NCI-H2081 (cell line): Measurements from ENCODE around the gene UQCRFS1.
A peak's percentile ranks its signal among the peaks of the same experiment; 100 is the strongest.
"Not testable (repeated sequence)": the region's sequence is repeated elsewhere in the genome, so short reads cannot be mapped to it uniquely, and the experiment has no call there.

ENCODE experiments used
- DNase-seq, 2 experiments: peaks; one replicate each; lab custom pipeline; 2025; lab: John Stamatoyannopoulos, UW

UQCRFS1 gene

DNA sequence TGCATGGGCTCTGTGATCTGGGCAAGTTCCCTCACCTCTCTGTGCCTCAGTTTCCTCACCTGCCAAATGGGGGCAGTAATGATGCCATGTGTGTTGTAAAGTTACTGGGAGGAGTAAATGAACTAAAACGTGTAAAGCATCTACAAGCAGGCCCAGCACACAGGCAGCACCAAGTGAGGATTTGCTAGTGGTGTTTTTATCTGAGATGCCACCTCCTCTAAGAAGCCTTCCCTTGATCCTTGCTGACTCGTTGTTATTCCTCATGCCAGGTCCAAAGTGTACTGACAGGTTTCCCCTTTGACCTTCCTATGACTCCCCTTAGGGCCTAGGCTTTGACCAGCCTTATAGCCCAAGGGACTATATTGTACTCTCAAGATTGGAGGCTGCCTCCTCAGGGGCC, 1.5 kb upstream of the UQCRFS1 start:
- DNase-seq, result no peak

DNA sequence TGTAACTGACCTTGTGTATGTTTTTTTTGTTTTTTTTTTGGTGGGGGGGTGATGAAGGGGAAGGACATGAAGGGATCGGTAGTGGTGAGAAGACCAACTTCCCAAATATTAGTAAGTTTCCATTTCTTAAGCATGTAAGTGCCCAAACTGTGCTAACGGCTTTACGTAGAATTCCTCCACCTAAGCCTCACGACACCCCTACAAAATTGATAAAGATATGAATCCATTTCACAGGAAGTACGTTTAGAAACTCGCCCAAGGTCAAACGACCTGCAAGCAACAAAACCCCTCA, 649 bp downstream of the UQCRFS1 start:
- DNase-seq, result no peak

DNA sequence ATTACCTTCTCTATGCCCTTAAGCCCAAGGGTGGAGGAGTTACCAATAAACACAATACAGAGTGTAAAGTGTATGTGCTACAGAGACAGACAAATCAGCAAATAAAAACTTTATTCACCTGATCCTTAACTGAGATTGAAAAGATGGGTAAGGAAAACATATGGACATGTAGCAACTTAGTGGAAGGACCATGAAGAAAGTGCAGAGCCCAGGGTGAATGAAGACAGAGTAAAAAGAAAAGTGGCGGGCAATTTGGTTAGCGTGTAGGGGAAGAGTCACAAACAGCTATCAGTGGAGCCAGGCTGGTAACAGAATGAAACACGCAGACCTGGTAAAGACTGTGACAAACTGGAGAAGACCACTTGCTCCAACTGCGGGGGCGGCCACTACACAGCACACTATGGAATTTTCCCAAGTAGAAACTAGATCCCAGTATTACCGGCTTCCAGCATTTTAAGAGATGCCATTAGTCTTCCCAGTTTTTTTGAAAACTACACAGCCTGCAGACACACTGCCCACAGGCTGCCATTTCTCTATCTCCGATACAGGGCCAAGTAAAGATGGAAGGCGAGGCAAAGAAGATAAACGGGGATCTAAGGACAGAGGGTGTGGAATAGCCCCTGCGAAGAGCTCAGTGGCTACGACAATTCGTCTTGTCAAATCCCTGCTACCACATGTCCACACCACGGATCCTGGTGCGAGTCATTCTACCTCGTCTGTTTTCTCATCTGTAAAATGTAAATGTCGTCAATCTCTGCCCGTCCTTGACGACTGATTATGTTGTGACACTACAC, 1.2 kb downstream of the UQCRFS1 start:
- peak in 1 of 2 experiments; percentile 9 for DNase-seq

DNA sequence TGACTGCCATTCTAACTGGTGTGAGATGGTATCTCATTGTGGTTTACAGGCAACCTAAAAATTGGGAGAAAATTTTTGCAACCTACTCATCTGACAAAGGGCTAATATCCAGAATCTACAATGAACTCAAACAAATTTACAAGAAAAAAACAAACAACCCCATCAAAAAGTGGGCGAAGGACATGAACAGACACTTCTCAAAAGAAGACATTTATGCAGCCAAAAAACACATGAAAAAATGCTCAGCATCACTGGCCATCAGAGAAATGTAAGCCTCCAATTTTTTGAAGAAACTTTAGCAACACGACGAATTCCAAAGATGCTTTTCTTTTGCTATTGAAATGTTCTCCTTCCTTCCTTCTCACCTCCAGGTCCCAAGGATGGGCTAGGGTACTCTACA, 1.9 kb downstream of the UQCRFS1 start:
- DNase-seq, result not testable (repeated sequence)

DNA sequence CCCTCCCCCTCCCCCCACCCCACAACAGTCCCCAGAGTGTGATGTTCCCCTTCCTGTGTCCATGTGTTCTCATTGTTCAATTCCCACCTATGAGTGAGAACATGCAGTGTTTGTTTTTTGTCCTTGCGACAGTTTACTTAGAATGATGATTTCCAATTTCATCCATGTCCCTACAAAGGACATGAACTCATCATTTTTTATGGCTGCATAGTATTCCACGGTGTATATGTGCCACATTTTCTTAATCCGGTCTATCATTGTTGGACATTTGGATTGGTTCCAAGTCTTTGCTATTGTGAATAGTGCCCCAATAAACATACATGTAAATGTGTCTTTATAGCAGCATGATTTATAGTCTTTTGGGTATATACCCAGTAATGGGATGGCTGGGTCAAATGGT, 2.4 kb downstream of the UQCRFS1 start:
- DNase-seq, result not testable (repeated sequence)

DNA sequence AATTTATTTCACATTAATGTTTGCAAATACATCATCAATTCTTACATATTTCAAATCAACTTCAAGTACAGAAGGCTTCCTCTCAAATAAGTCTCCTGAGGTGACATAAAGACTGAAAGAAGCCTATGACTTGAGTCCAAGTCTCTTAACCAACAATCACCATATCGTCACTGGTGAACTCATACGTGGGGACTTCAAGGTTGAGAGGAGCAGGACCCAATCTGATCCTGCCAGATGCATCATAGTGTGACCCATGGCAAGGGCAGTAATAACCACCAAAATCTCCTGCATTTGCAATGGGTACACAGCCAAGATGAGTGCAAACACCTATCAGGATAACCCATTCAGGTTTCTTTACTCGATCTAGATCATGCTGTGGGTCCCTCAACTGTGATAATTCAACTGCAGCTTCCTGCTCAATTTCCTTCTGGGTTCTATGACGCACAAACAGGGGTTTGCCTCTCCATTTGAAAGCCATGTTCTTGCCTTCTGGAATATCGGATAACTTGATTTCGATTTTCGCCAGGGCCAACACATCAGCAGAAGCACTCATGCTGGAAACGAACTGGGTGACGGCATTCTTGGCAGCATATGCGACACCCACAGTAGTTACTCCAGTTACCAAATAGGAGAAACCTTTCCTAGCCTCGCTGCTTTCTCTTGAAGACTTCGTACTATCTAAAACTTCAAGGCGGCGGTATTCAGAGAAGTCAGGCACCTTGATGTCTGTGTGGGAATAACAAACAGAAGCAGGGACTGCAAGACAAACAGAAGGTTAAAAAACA, 5.4 kb downstream of the UQCRFS1 start:
- DNase-seq, result not testable (repeated sequence)

DNA sequence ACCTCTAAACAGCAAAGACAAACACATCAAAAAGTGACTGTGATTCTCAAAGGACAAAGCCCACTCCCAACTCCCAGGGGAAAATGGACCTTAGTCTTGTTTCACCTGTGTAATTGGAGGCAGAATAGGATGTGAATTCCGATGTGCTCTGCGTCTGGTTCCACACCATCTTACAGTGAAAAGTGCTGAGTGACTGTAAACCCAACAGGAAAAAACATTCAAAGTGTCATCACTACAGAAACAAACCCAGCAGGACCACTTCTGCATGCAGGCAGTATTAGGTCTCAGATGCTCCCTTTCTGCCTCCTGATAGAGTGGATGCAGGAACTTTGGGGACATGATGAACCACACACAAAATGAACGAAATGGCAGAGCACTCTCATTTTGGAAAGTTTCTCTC, 6.5 kb downstream of the UQCRFS1 start:
- no peak for DNase-seq

DNA sequence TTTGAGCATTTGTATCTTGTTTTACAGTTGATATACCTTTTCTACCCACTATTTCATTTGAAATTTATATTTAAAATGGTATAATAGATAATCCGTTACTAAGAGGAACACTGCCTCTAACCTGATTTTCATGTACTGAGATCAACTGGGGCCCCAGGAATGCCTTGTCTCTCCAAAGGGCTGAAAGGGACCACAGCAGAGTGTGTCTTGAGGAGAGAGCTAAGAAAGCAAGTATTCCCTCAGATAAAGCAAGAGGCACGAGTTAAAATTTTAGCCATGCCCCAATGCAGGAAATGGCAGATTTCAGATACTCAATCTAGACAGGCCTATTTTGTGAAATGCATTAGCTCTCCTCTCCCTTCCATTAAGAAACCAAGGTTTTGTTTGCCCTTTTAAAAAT, 10.7 kb downstream of the UQCRFS1 start:
- no peak for DNase-seq

DNA sequence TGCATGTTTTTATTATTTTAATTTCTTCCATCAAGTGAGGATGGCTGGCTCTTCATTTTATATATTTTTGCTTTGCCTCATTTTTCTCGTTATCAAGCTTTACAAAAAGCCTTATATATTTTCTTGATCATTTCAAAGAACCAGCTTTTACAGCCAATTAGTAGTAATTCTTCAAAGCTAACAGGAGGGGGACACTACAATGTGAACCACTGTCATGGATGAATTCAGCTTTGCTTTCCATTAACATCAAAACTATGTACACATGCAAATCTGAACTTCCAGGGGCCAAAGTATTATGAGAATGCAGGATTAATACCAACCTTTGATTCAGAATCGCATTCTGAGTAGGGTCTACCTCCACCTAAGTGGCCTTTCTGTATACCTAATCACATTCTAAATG, 11.1 kb downstream of the UQCRFS1 start:
- DNase-seq, result no peak

DNA sequence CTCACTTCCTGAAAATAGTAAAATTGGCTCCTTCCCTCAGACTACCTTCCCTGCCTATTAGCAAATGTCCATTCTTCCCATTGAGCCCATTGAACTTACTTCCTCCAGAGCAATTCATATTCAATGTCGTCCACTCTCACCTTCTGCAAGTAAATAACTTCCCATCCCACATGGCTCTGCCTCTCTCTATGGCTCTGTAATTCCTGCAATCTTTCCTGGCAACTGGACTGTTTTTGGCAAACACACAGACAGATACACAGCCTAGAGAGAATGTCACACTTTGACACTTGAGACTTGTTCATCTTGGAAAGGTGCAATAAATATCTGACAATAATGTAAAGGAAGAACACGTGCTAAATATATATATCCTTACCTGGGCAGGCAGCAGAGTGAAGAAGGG, 18.3 kb downstream of the UQCRFS1 start:
- DNase-seq, result no peak

DNA sequence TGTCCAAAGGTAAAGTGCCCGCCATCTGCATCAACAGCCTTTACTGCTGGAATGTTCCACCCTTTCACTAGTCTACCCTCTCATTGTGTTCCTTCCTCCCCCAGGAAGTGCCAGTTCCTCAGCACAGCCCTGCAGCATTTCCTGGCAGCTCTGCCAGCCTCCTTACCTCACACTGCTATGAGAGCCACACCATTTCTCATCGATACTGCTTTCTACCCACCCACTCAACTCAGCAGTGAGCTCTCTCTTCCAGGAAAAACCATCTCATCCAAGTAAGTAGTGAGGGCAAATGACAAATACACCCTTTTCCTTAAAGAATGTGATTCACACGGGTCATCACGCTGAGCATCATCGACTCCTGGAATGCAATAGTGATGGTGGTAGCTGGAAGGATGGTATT, 19.8 kb downstream of the UQCRFS1 start:
- DNase-seq, result no peak

DNA sequence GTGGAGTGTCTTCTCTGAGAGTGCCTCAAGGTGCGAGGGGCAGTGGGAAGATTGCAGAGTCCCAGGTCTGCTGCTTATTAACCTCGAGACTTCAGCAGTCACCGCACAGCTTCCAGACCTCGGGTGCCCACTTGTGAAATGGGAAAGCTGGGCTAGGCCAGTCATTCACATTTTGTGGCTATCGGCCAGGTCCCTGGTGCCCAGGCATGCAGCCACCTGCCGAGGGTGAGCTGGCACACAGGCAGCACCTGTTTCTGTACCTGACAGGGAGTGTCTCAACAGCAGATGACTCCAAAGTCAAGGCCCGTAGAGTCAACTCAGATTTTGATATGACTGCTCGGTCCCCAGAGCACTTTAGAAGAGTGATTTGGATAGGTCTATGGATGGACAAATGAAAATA, 21.9 kb downstream of the UQCRFS1 start:
- DNase-seq, result no peak

DNA sequence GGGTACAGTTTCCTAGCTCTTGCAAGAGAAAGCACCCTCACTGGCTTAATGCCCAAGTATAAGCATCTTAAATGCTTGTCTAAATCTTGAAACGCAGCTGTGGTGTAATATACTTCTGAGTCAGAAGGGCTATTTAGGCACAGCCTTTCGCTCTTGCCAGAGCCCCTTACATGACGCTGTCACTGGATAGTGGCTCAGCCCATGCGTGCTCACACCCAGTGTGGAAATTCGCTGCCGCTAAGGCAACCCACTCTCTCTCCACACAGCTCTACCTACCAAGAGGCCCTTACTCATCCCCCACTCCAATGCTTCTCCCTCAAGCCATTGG, 24.0 kb downstream of the UQCRFS1 start:
- DNase-seq, result no peak

DNA sequence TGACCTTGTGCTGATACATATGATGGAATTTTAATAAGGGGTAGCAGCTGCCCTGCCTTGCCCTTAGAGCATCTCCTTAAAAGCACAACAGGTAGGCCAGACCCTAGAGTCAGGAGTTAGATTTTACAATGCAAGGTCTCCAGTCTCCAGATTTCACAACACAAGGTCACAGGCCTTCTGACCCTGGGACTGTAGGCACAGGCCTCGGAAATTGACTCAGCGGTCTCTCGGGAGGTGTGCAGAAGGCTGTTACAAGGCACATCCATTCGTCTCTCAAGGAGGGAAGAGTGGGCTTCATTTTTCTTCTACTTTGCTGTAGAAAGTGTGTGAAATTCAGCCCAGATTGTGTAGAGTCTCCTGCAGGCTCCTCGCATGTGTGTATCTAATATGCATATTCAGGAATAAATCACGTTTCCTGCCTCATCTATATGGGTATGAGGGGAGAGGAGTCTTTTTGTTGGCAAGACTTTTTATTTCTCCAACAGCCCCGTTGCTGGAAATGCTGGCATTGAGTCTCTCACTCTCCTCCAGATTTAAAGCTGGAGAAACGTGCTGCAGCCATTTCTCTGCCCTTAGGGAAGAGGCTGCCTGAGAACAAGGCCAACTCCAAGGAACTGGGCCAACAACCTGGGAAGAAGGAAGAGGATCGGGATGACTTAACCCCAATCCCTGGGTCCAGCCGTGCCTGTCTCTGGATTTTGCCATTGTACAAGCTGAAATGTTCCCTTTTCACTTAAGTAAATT, 24.5 kb downstream of the UQCRFS1 start:
- DNase-seq, result no peak

DNA sequence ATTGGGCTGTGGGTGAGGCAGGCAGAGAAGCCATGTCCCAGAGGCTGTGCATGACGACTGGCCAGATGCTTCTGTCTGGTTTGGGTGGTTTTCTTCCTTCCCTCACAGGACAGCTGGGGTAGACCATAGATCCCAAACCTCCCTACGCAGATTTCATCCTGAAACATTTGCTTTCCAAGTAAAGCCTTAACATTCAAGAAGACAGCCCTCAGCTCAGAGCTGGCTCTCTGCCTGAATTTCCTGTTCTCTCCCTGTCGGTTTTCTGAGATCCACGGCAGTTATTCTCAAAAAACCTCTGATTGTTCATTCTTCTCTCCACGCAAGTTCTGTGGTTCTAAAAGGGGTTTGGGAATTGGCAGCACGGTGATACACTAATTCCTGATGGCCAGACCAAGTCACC, 25.3 kb downstream of the UQCRFS1 start:
- no peak for DNase-seq

DNA sequence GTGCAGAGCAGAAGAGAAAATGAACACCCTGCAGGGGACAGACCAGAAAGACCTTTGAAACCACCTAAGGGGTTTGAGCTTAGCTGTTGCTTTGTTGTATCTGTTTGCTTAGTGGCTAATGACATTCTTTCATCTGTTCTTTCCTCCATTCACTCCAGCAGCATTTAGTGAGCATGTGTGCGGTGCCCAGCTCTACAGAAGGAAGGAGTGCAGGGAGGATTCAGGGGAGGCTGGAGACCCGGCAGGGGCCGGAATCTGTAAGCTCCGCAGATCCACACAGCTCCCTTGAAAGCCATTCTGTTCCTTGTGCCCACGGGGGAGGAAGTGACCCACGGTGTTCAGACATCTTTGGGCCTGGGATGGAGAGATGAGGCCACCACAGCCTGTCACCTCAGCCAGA, 27.5 kb downstream of the UQCRFS1 start:
- no peak for DNase-seq

DNA sequence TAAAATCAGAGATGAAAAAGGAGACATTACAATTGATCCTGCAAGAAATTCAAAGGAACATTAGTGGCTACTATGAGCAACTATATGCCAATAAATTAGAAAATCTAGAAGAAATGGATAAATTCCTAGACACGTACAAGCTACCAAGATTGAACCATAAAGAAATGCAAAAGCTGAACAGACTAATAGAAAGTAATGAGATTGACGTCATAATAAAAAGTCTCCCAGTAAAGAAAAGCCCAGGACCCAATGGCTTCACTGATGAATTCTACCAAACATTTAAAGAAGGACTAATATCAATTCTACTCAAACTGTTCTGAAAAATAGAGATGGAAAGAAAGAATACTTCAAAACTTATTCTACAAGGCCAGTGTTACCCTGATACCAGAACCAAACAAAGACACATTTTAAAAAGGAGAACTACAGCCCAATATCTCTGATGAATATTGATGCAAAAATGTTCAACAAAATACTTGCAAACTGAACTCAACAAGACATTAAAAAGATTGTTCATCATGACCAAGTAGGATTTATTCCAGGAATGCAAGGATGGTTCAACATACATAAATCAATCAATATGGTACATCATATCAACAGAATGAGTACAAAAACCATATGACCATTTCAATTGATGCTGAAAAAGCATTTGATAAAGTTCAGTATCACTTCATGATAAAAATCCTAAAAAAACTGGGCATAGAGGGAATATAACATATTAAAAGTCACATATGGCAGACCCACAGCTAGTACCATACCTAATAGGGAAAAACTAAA, 35.8 kb downstream of the UQCRFS1 start:
- DNase-seq, result no peak

DNA sequence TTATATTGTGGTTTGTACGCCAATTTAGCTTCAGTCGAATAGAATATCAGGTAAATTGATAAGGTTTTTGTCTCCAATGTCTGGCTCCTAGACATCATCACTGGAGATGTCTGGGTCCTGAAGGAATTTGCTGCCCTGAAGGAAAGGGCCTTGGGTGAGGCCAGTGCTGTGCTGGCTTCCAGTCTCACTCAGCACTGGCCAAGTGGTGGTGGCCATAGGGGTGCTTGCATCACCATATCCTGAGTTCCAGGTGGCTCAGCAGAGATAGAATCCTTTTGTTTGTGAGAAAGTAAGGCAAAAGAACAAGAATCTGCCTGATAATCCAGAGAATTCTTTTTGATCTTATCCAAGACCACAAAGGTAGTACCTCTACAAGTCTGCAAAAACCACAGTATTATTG, 39.1 kb downstream of the UQCRFS1 start:
- no peak for DNase-seq

DNA sequence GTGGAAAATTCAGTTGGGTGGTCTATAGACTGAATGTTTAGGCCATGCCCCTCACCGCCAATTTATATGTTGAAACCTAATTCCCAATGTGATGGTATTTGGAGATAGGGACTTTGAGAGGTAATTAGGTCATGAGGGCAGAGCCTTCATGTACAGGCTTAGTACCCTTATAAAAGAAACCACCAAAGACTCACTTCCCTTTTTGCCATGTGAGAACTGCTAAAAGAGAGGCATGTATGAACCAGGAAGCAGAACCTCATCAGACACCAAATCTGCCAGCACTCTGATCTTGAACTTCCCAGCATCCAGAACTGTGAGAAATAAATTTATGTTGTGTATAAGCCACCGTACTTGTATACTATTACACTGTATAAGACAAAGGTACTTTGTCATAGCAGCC, 40.6 kb downstream of the UQCRFS1 start:
- DNase-seq, result no peak

DNA sequence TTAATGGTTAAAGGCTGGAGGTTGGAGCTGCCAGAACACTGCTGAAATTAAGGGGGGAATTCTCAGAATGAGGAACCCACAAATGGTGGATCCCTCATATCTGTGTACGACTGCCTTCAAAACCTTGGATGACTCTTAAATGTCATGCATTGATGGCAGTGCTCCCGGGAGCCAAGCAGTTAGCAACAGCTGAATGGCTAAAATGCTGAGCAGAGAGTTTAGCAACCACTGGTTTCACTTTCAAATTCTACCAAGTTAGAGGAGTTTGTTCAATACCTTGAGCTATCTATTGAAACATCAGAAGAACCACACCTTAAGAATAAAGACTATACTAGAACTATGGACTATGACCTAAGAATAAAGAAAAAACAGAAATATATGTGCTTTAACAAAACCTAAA, 41.4 kb downstream of the UQCRFS1 start:
- no peak for DNase-seq

DNA sequence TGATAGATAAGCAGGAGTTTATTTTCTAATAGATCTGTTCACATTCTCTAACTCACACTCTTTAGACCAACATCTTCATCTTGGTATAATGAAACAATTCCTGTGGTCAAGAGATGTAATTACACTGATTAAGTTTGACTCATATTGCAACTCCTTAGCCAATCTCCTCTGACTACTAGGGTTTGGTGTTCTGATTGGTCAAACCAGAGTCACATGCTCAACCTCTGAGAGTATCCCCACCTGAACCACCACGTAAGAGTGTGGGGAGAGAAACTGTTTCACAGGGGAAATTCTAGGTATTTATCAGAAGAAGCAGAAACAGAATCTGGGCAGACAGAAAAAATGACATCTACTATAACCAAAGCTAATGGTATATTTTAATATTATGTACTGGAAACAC, 42.4 kb downstream of the UQCRFS1 start:
- DNase-seq, result no peak

DNA sequence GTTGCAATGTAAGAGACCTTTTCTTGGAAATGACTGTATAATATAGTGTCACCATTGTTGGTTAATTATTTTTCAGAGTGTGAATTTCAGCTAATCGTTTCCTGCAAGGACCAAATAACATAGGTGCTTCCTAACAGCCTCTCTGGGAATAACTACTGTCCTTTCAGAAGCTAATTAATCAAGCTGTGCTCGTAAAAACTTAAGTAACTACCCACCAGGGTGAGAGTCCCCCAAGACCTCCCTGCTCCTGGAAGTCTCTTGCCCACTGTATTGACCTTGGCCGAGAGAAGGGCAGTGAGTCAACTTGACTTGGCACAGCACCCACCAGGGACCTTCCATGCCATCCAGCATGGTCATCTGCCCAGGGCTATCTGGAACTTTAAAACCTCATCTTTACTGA, 50.3 kb downstream of the UQCRFS1 start:
- no peak for DNase-seq
